ENCODE data around the gene B4GALT3. TPM values are rescaled to one million over a fixed set of nuclear protein-coding genes. Genes with fewer than 3 reads are reported as not detected.
"Not testable (repeated sequence)": the region's sequence is repeated elsewhere in the genome, so short reads cannot be mapped to it uniquely, and the experiment has no call there.

B4GALT3 gene
- total and polyA plus RNA-seq, 2 of the 4 experiments (the other 2 are of a cell fraction) = 19.9 to 36.0 TPM

DNA sequence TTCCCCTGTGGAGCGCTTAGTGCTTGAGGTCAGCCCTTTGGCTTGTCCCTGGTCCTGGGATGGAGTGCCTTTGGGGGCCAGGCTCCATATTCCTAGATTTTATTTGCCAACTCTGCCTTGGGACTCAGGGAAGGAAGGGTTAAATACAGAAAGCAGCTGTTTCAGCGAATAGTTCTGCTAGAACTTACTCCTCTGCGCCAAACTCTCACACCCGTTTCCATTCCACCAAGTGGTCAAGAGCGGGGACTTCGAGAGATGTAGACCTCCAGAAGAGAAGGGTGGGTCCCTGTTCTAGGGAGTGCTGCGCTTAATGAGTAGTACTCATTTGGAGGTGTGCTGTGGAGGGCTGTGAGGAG lies 47.8 kb upstream of the B4GALT3 start:
- Histone ChIP-seq H4K91ac (ENCODE audit: insufficient read depth, low read depth, low read length) (peak overlapping the region; percentile 7; the same call in 1 of the 2 replicates), H3K18ac (ENCODE audit: low read depth, low read length) (no peak overlapping the region), H3K36me3 (ENCODE audit: control insufficient read depth, insufficient read depth, low read length) (peaks cover 15% of the 10 kb centered on the region), H3K4me1 (ENCODE audit: control insufficient read depth, insufficient read depth, low read length) (peaks cover 9% of the 10 kb centered on the region; the same call in 1 of the 2 replicates), H4K8ac (ENCODE audit: low read depth in 2 of 2, low read length in 2 of 2) (peak overlapping the region; percentile 75 to 86), H3K9ac (ENCODE audit: low read depth, low read length) (peak overlapping the region; percentile 9; the same call in 1 of the 2 replicates), H2BK5ac (ENCODE audit: low read depth, low read length, poor library complexity, severe bottlenecking) (no peak overlapping the region), H2BK20ac (ENCODE audit: low read depth, low read length) (no peak overlapping the region; the same call in 1 of the 2 replicates), H3K14ac (replicated peaks; ENCODE audit: low read depth, low read length) (peak overlapping the region; percentile 44), H2AK5ac (ENCODE audit: low read depth, low read length) (peak overlapping the region; percentile 21; the same call in 1 of the 2 replicates), H4K5ac (ENCODE audit: low read depth, low read length) (peak overlapping the region; percentile 28; the same call in 1 of the 2 replicates), H3K4me2 (ENCODE audit: low read depth, low read length) (no peak overlapping the region), H2BK120ac (ENCODE audit: low read depth, low read length) (0 out of 2 replicates have a peak overlapping the region, but pooled peaks have one; percentile 20), H2AFZ (replicated peaks; ENCODE audit: low read length, poor library complexity) (peak overlapping the region; percentile 94), H2BK15ac (ENCODE audit: low read depth, low read length) (no peak overlapping the region; the same call in 2 of the 3 replicates), H3K23ac (ENCODE audit: low read depth, low read length) (no peak overlapping the region), H3K4ac (ENCODE audit: low read depth, low read length) (peak overlapping the region; percentile 26; the same call in 1 of the 2 replicates), H3K9me3 (ENCODE audit: control insufficient read depth, insufficient read depth, low read length) (no peaks in the 10 kb centered on the region), H3K79me1 (ENCODE audit: low read depth in 1 of 2, low read length in 2 of 2) (peaks cover 9 to 17% of the 10 kb centered on the region in 2 experiments; a peak in 3 of 4 replicates), H3K56ac (ENCODE audit: extremely low read depth, insufficient read depth, low read length) (0 out of 2 replicates have a peak overlapping the region, but pooled peaks have one; percentile 26), H3K4me3 (ENCODE audit: insufficient read depth, low read depth, low read length) (no peak overlapping the region), H4K20me1 (ENCODE audit: insufficient read depth, low read length) (no peaks in the 10 kb centered on the region), H3K27ac (ENCODE audit: insufficient read depth, low read length) (no peak overlapping the region), H3K9me1 (ENCODE audit: insufficient read depth, low read length) (peaks cover 3% of the 10 kb centered on the region; the same call in 1 of the 2 replicates), H3K27me3 (ENCODE audit: control insufficient read depth, insufficient read depth, low read length) (no peaks in the 10 kb centered on the region; the same call in 1 of the 2 replicates), H2AK9ac (replicated peaks; ENCODE audit: low read depth, low read length, poor library complexity) (peak overlapping the region; percentile 60)
- intact Hi-C loops (cut with micrococcal nuclease) (loop anchor here (1.0 kb wide), 1 partner anchor 33 kb away; no protein-coding TSS in a partner anchor), in situ Hi-C loops (cut with MboI; ENCODE audit: low sequenced_read_pairs) (loop anchor here (5.0 kb wide), 2 partner anchors 67 to 157 kb away; no protein-coding TSS in a partner anchor), dilution Hi-C loops (cut with HindIII; ENCODE audit: low sequenced_read_pairs, unreplicated experiment) (no loop called here)
- ATAC-seq (ENCODE audit: low read depth) (no peak), DNase-seq (no peak)
- BruUV-seq (replicated peaks) = no TSS peak
- no CpG with 5 or more reads among the region's 7 CpGs for WGBS, 2 experiments (ENCODE audit: extremely low coverage in 2 of 2, insufficient read length in 1 of 2)
- TF ChIP-seq POLR2A (IDR thresholded peaks at IDR 0.05; ENCODE audit: low read depth, low read length) = no peak
- no peak for TF ChIP-seq RCOR1 (IDR thresholded peaks at IDR 0.05; ENCODE audit: insufficient replicate concordance, low read length)
- TF ChIP-seq NFE2L2 (IDR thresholded peaks at IDR 0.05; ENCODE audit: low read depth, low read length) = no peak
- POLR2A ChIA-PET (ENCODE audit: unreplicated experiment) = interaction anchor here (0.6 to 0.7 kb wide), 3 partner anchors 23 to 93 kb away, joined by 4 to 7 read pairs (median 6); partner anchors contain the start of gene NDUFS2
- CTCF ChIA-PET = interaction anchor here (0.6 to 3.2 kb wide), 15 partner anchors 9 to 436 kb away, joined by 3 to 21 read pairs (median 5); partner anchors contain the start of gene NDUFS2

DNA sequence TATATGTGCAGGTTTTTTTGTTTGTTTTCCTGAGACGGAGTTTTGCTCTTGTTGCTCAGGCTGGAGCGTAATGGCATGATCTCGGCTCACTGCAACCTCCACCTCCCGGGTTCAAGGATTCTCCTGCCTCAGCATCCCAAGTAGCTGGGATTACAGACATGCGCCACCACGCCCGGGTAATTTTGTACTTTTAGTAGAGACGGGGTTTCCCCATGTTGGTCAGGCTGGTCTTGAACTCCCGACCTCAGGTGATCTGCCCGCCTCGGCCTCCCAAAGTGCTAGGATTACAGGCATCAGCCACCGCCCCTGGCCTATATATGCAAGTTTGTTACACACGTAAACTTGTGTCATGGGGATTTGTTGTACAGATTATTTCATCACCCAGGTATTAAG lies 47.4 kb upstream of the B4GALT3 start:
- H3K4me1 ChIP-seq (ENCODE audit: control insufficient read depth, insufficient read depth, low read length); H3K27ac ChIP-seq (ENCODE audit: insufficient read depth, low read length); H2AK9ac ChIP-seq (replicated peaks; ENCODE audit: low read depth, low read length, poor library complexity); ATAC-seq (ENCODE audit: low read depth); H3K9me1 ChIP-seq (ENCODE audit: insufficient read depth, low read length); H3K4me3 ChIP-seq (ENCODE audit: insufficient read depth, low read depth, low read length); H3K4me2 ChIP-seq (ENCODE audit: low read depth, low read length); H4K8ac ChIP-seq (ENCODE audit: low read depth in 2 of 2, low read length in 2 of 2); H3K23ac ChIP-seq (ENCODE audit: low read depth, low read length); BruUV-seq (replicated peaks); dilution Hi-C loops (cut with HindIII; ENCODE audit: low sequenced_read_pairs, unreplicated experiment); POLR2A ChIA-PET (ENCODE audit: unreplicated experiment); H2BK5ac ChIP-seq (ENCODE audit: low read depth, low read length, poor library complexity, severe bottlenecking); DNase-seq; H2BK15ac ChIP-seq (ENCODE audit: low read depth, low read length); H2BK20ac ChIP-seq (ENCODE audit: low read depth, low read length); H2BK120ac ChIP-seq (ENCODE audit: low read depth, low read length); H3K14ac ChIP-seq (replicated peaks; ENCODE audit: low read depth, low read length); H3K9ac ChIP-seq (ENCODE audit: low read depth, low read length); H2AFZ ChIP-seq (replicated peaks; ENCODE audit: low read length, poor library complexity); H2AK5ac ChIP-seq (ENCODE audit: low read depth, low read length); H4K5ac ChIP-seq (ENCODE audit: low read depth, low read length); H3K27me3 ChIP-seq (ENCODE audit: control insufficient read depth, insufficient read depth, low read length); H3K4ac ChIP-seq (ENCODE audit: low read depth, low read length); H4K20me1 ChIP-seq (ENCODE audit: insufficient read depth, low read length); H3K56ac ChIP-seq (ENCODE audit: extremely low read depth, insufficient read depth, low read length); H4K91ac ChIP-seq (ENCODE audit: insufficient read depth, low read depth, low read length); H3K9me3 ChIP-seq (ENCODE audit: control insufficient read depth, insufficient read depth, low read length); H3K18ac ChIP-seq (ENCODE audit: low read depth, low read length): not testable (repeated sequence)
- in situ Hi-C loops (cut with MboI; ENCODE audit: low sequenced_read_pairs) (loop anchor here (5.0 kb wide), 2 partner anchors 68 to 158 kb away; no protein-coding TSS in a partner anchor), intact Hi-C loops (cut with micrococcal nuclease) (loop anchor here (1.0 kb wide), 1 partner anchor 32 kb away; no protein-coding TSS in a partner anchor)
- H3K36me3 ChIP-seq (ENCODE audit: control insufficient read depth, insufficient read depth, low read length) = peaks cover 10% of the 10 kb centered on the region; the same call in 1 of the 2 replicates
- WGBS, 2 experiments (ENCODE audit: extremely low coverage in 2 of 2, insufficient read length in 1 of 2) = no CpG with 5 or more reads among the region's 13 CpGs
- CTCF ChIA-PET = interaction anchor here (1.5 to 3.2 kb wide), 3 partner anchors 9 to 22 kb away, joined by 9 to 20 read pairs (median 19); partner anchors contain the start of gene NDUFS2
- H3K79me1 ChIP-seq (ENCODE audit: low read depth in 1 of 2, low read length in 2 of 2) = peaks cover 9 to 17% of the 10 kb centered on the region in 2 experiments; a peak in 3 of 4 replicates

All from IMR-90 (cell line).